ENCODE results near the gene ARHGAP28. TPM values are rescaled to one million over a fixed set of nuclear protein-coding genes. Genes with fewer than 3 reads are reported as not detected.

ARHGAP28 gene
- total RNA-seq, 2 experiments from 2014 or later, result not detected

- Mint-ChIP-seq H3K27me3 (peaks cover 16% of the 10 kb centered on the region), H3K4me1 (ENCODE audit: low read depth) (peaks cover 4% of the 10 kb centered on the region), H3K9me3 (no peaks in the 10 kb centered on the region), H3K27ac (no peak overlapping the region), H3K4me3 (no peak overlapping the region), H3K36me3 (ENCODE audit: low read depth) (no peaks in the 10 kb centered on the region)
- ChIA-PET CTCF (no interaction called here), POLR2A (no interaction called here)
- no peak for TF ChIP-seq CTCF (IDR thresholded peaks at IDR 0.05)
- intact Hi-C loops (cut with micrococcal nuclease), result no loop called here
- no peak for ATAC-seq
- no peak for DNase-seq
Observed at GRCh38 chr18:6732952-6733351, 3.4 kb downstream of the ARHGAP28 start.

DNA sequence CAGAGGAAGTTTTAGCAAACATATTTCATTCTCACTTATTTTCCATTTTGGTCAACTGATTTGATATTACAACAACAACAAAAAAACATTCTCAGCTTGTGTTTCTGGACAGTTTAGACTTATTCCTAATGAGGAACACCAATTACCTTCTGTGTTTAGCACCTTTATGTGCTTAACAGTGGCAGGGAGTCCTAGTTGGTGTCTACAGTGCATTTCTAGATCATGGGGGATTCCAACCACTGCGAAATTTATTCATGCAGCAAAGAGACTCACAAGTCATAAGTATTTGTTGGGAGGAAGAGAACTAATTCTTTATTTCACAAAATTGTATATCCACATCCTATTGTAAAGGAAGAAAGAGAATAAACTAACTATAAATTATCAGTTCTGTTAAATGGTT, 4.2 kb downstream of the ARHGAP28 start:
- ChIA-PET POLR2A (no interaction called here), CTCF (no interaction called here)
- DNase-seq (no peak), ATAC-seq (no peak)
- Mint-ChIP-seq H3K4me3 (no peak overlapping the region), H3K27ac (no peak overlapping the region), H3K4me1 (ENCODE audit: low read depth) (peaks cover 4% of the 10 kb centered on the region), H3K9me3 (no peaks in the 10 kb centered on the region), H3K36me3 (ENCODE audit: low read depth) (no peaks in the 10 kb centered on the region), H3K27me3 (peaks cover 10% of the 10 kb centered on the region)
- intact Hi-C loops (cut with micrococcal nuclease), result no loop called here
- no peak for TF ChIP-seq CTCF (IDR thresholded peaks at IDR 0.05)

DNA sequence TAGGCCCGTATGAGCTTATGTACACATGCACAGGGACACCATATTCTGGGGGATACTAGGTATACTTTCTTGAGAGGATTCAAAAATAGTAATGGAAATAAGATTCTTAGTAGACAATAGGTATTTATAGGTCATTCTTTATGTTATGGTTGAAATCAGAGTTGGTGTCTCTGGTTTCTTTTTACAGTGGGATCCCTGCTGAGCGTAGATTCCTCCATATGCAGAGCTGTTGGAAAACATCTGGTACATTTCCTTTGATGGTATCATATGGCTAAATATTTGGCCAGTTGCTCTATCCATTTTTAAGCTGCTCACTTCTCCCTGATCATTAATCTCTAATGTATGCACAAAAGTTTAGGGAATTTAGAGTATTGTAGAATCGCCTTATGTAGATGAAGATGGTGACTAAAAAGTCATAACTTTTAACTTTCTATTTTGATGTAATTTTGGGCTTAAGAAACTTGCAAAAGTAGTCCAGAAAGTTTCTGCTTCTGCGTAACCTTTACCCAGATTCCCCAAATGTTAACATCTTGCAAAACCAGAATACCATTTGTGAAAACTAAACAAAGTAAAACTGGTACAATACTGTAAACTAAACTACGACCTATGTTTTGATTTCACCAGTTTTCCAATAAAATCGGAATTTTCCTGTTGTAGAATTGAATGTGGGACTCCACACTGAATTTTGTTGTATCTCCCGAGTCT, 5.4 kb downstream of the ARHGAP28 start:
- intact Hi-C loops (cut with micrococcal nuclease), result no loop called here
- no peak for DNase-seq
- ChIA-PET CTCF (no interaction called here), POLR2A (no interaction called here)
- Mint-ChIP-seq H3K4me1 (ENCODE audit: low read depth) (peaks cover 1% of the 10 kb centered on the region), H3K36me3 (ENCODE audit: low read depth) (no peaks in the 10 kb centered on the region), H3K27ac (no peak overlapping the region), H3K9me3 (no peaks in the 10 kb centered on the region), H3K4me3 (no peak overlapping the region), H3K27me3 (peaks cover 4% of the 10 kb centered on the region)
- no peak for ATAC-seq
- TF ChIP-seq CTCF (IDR thresholded peaks at IDR 0.05), result no peak

DNA sequence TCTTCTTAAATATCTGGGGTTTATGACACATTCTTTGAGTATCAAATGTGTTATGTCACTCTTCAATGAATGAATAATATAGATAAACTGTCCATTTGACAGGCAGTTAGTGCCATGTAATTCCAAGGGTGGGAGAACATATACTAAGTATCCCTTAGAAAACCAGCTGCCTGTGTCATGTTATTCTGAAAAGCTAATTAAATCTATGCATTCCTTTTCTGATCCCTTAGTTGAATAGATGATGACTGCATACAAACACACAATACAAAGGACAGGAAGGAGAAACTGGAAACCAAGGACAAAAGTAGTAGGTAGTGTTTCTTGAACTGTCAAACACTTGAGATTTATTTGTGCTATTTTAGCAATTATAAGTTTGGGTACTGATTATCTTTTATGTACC, 8.3 kb downstream of the ARHGAP28 start:
- no peak overlapping the region for H3K4me3 Mint-ChIP-seq
- H3K27ac Mint-ChIP-seq, result no peak overlapping the region
- H3K4me1 Mint-ChIP-seq (ENCODE audit: low read depth), result no peaks in the 10 kb centered on the region
- H3K9me3 Mint-ChIP-seq, result no peaks in the 10 kb centered on the region
- H3K27me3 Mint-ChIP-seq, result peaks cover 1% of the 10 kb centered on the region
- TF ChIP-seq CTCF (IDR thresholded peaks at IDR 0.05), result no peak
- ATAC-seq, result no peak
- no peaks in the 10 kb centered on the region for H3K36me3 Mint-ChIP-seq (ENCODE audit: low read depth)
- DNase-seq, result no peak
- POLR2A ChIA-PET, result no interaction called here
- CTCF ChIA-PET, result no interaction called here
- intact Hi-C loops (cut with micrococcal nuclease), result no loop called here

DNA sequence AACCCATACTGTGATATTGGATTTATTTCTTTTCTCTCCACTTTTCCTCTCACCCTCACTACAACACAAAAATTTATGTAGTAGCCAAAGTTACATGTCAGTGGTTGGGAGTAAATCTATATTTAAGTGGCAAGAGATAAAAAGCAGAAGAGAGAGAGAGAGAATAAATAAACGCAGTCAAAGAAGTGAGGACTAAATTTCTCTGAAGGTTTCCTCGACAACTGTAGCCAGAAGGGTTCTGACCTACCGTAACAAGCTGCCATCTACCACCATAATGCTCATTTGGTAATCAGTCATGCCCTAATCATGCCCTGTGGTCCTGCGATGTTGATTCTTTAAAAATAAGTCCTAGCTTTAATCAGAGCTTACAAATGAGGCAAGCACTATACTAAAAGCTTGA, 9.1 kb downstream of the ARHGAP28 start:
- ATAC-seq (no peak), DNase-seq (no peak)
- CTCF ChIA-PET, result no interaction called here
- H3K9me3 Mint-ChIP-seq, result no peaks in the 10 kb centered on the region
- H3K4me1 Mint-ChIP-seq (ENCODE audit: low read depth), result no peaks in the 10 kb centered on the region
- H3K4me3 Mint-ChIP-seq, result no peak overlapping the region
- intact Hi-C loops (cut with micrococcal nuclease), result no loop called here
- H3K36me3 Mint-ChIP-seq (ENCODE audit: low read depth), result no peaks in the 10 kb centered on the region
- TF ChIP-seq CTCF (IDR thresholded peaks at IDR 0.05), result no peak
- no peak overlapping the region for H3K27ac Mint-ChIP-seq
- H3K27me3 Mint-ChIP-seq, result peaks cover 1% of the 10 kb centered on the region
- POLR2A ChIA-PET, result no interaction called here
